Measurements from ENCODE around the gene GBP6. TPM values are rescaled to one million over a fixed set of nuclear protein-coding genes. Genes with fewer than 3 reads are reported as not detected.
"Not testable (repeated sequence)": the region's sequence is repeated elsewhere in the genome, so short reads cannot be mapped to it uniquely, and the experiment has no call there.

Gene GBP6
- total RNA-seq, 1 experiment from 2014 or later = not detected

GRCh38 chr1:89367221-89367620 is 3.4 kb downstream of the GBP6 start:
- no peak for DNase-seq (ENCODE audit: low spot score)

- no peak for DNase-seq (ENCODE audit: low spot score)
Measured at GRCh38 chr1:89369331-89369730, 5.5 kb downstream of the GBP6 start.

DNA sequence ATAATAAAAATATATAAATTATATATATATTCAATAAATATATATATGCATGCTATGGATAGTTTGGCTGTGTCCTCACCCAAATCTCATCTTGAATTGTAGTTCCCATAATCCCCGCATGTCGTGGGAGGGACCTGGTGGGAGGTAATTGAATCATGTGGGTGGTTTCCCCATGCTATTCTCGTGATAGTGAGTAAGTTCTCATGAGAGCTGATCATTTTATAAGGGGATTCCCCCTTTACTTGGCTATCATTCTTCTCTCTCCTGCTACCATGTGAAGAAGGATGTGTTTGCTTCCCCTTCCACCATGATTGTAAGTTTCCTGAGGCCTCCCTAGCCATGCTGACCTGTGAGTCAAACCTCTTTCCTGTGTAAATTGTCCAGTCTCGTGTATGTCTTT is 10.0 kb downstream of the GBP6 start:
- not testable (repeated sequence) for DNase-seq (ENCODE audit: low spot score)

DNA sequence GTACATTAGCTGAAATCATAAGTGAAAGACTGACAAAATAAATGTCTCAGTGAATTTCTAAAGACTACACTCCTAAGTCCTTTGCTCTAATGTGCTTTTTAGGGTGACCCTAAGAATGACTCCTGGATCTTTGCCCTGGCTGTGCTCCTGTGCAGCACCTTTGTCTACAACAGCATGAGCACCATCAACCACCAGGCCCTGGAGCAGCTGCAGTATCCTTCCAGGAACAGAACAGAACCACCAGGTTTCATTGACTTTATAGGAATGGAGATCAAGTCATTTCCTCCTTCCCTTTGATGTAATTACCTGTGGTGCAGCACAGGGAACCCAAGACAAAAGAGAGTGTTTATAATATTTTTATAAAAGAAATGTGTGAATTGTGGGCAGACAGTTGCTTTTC is 14.1 kb downstream of the GBP6 start:
- no peak for DNase-seq (ENCODE audit: low spot score)

DNA sequence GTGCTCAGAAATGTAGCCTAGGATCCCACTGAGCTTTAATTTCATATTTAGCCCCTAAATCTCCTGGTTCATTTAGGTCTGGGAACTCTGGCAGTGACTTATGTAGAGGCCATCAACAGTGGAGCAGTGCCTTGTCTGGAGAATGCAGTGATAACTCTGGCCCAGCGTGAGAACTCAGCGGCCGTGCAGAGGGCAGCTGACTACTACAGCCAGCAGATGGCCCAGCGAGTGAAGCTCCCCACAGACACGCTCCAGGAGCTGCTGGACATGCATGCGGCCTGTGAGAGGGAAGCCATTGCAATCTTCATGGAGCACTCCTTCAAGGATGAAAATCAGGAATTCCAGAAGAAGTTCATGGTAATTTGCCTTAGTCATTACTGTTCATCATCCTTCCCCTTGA is 17.8 kb downstream of the GBP6 start:
- DNase-seq (ENCODE audit: low spot score) = no peak

DNA sequence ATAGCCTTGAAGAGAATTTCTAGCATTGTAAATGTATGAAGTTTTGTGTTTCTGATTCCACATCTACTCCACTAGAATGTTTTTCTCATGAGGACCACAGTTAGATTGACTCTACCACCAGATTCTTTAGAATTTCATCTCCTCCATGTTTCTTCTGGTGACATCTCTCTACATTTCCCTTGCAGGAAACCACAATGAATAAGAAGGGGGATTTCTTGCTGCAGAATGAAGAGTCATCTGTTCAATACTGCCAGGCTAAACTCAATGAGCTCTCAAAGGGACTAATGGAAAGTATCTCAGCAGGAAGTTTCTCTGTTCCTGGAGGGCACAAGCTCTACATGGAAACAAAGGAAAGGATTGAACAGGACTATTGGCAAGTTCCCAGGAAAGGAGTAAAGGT is 18.6 kb downstream of the GBP6 start:
- DNase-seq (ENCODE audit: low spot score) = no peak

DNA sequence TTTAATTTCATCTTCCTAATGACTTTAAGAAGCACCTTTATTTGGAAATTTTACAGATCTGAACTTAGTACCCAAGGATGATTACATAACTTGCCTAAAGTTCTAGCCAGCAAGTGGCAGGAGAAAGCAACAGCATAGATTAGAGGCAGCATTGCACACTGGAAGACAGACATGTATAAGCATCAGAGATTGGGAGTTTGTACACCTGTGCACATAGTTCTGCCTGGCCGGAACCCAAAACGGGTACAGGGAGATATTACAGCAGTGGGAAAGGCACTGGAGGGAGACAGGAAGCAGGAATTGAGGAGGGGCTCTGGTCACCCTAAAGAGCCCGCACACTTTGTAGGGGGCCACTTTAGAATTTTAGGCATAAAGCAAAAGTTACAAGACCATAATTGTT is 19.3 kb downstream of the GBP6 start:
- DNase-seq (ENCODE audit: low spot score) = no peak

DNA sequence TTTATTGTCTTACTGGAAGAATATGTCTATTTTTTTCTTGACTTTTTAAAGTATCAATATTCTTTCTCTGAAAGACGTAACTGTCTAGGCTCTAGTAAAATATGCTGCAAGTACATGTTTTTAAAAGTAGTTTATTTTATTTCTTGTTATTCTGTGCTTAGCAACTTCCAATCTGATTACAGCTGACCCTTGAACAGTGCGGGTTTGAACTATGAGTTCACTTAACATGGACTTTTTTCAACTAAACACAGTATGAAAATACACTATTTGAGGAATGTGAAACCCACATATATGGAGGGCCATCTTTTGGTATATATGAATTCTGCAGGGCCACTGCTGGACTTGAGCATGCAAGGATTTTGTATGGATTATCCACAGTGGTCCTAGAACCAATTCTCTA is 26.8 kb downstream of the GBP6 start:
- DNase-seq (ENCODE audit: low spot score) = no peak

DNA sequence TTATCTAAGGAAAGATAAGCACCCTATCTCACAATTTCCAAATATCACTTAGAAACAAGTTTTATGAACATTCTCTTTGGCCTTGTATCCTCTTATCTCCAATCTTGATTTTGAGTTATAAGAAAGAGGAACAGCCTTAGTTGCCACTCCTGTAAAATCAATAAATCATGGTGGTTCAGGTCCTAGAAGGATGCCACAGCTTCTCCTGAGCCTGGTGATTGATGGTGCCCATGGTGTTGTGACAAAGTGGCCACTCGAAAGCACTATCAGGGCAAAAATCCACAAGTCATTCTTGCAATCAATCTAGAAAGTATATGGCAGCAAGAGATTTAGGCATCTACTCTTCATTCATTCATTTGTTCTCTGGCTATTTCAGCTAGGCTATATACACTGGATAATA is 27.8 kb downstream of the GBP6 start:
- no peak for DNase-seq (ENCODE audit: low spot score)

DNA sequence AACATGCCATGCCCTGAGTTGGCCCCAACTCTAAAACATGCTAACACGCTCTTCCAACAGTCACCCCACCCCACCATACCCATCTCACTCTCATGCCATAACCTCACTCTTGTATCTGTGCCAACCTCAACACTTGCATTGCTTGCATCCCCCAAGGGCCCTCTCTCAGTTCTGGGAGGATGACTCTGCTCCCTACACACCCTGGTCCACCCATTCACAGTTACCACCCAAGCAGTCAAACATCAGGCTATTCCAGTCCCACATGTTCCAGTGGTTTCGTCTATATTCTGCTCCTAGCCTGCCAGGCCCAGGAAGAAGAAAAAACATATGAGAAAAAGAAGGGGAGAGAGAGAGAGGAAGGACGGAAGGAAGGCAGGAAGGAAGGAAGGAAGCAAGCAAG is 31.0 kb downstream of the GBP6 start:
- no peak for DNase-seq (ENCODE audit: low spot score)

GRCh38 chr1:89396902-89397301 is 33.0 kb downstream of the GBP6 start:
- no peak for DNase-seq (ENCODE audit: low spot score)

DNA sequence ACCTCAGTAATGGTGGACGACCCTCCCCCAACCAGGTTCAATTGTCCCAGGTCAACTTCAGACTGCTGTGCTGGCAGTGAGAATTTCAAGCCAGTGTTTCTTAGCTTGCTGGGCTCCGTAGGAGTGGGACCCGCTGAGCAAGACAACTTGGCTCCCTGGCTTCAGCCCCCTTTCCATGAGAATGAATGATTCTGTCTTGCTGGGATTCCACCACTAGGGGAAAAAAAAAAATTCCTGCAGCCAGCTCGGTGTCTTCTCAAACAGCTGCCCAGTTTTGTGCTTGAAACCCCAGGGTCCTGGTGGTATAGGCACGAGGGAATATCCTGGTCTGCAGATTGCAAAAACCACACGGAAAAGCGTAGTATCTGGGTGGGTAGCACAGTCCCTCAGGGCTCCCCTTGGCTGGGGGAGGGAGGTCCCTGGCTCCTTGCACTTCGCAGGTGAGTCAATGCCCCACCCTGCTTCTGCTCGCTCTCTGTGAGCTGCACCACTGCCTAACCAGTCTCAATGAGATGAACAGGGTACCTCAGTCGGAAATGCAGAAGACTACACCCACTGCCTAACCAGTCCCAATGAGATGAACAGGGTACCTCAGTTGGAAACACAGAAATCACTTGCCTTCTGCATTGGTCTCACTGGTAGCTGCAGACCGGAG is 41.5 kb downstream of the GBP6 start:
- DNase-seq (ENCODE audit: low spot score) = no peak

DNA sequence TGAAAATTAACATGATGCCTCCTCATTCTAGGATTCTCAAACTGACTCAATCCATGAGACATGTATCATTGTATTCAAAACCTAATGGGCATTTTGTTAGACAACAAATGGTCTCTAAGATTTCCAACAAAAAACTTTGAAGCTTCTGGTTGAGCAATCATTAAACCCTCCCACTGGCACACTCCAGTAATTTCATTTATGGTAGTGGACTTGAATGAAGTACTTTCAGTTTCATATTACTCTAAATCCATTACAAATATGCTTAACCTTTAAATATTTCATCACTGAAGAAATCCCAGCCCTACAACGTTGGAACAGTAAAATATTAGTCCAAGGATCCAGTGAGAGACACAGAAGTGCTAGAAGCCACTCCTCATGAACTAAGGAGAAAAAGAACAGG is 43.5 kb downstream of the GBP6 start:
- DNase-seq (ENCODE audit: low spot score) = no peak

- not testable (repeated sequence) for DNase-seq (ENCODE audit: low spot score)
Measured at GRCh38 chr1:89407768-89408167, 43.9 kb downstream of the GBP6 start.

DNA sequence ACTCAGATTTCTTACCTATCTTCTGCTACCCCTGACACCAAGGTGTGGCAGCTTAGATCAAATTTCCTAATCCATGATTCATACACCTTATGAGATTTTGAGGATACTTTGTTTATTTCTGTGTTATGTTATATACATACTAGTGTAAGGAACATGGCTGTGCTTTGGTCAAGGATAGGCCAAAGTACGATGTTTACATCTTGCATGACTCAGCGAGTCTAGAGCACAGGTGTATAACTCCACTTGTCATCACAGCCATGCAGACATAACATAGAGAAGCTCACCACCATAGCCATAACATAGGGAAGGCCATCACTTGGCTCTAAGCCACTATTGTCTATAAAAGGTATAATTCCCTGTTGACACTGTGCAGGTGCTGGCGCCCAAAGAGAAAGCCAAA is 61.2 kb downstream of the GBP6 start:
- DNase-seq (ENCODE audit: low spot score) = no peak

DNA sequence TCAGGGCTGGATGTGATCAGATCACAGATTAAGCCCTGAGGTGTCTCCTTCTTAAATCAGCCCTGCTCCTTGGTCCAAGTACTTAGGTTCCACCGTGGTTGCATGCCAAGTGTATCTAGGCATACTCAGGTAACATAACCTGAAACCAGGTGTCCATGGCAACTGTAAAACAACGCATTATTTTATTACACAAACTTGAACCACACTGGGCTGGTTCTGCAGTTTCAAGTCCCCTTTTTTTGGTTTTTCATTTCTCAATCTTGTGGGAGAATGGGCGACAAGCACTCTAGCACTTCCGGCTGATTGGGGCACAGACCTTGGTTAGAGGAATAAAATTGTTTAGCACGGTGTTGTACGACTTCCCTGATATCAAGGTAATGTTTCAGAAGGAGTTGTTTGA is 65.2 kb downstream of the GBP6 start:
- no peak for DNase-seq (ENCODE audit: low spot score)

DNA sequence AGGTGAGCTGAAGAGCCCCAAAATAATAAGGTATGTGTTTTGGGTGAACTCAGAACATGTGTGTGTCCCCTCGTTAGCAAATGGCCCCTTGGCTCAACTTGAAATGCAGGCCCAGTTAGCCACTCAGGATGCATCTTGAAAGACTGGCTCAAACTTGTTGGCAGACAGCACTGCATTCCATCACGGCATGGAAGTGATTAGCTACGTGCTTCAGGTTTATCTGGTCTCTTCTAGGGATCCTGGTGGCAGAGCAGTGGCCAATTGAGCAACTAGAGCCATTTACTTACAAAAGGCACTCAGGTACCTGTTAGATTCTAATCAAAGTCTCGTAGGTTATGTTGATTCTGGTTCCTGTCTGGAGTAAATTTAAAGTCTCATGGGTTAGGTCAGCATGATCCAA is 65.8 kb downstream of the GBP6 start:
- DNase-seq (ENCODE audit: low spot score) = not testable (repeated sequence)

DNA sequence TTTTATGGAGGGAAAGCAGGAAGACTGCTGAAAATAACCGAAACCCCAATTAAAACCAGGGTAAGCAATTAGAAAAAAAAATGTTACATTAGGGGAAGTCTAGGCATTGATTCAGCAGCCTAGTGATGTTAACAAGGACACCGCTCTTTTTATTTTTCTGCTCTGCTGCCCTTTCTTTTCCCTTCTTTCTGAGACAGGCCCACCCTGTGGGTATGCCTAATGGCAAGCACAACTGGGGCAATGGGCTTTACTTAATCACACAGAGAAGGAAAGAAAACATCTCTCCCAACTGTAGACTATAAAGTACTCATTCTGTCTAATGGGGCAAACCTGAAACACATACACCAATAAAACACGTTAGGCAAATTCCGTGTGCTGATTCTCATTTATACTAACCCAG is 69.6 kb downstream of the GBP6 start:
- no peak for DNase-seq (ENCODE audit: low spot score)

DNA sequence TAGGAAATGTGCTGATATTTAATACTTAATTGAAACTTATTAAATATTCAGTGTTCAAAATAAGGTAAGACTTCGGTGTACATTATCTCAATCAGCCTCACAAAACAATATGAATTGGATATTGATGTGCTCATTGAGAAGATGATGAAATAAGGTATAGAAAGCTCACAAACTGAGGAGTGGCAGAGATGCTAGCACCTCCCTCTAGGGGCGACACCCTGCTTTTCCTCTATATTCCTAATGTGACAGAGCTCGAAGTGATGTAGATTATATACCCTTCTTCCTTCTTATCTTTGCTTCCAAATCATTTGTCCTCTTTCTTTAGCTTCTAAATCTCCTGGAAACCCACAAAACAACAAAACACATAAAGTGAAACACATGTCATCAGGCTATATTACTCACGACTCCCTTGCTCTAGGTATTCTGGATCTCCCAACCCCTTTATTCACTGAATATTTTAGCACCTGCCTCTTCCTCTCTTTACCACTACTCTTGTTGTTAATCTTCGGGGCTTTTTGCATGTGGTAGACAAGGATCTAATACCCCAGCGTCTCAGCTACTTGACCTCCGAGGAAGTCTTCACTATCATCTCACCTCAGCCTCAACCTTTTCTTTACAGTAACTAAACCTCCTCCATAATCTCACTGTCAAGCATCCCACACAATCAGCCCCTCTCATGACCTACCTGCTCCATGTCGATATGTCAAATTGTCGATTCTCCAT is 70.4 kb downstream of the GBP6 start:
- DNase-seq (ENCODE audit: low spot score) = not testable (repeated sequence)

All from A172 (cell line).